ENCODE measurements around the gene GPHN.
"Not testable (repeated sequence)": the region's sequence is repeated elsewhere in the genome, so short reads cannot be mapped to it uniquely, and the experiment has no call there.

The GPHN gene

DNA sequence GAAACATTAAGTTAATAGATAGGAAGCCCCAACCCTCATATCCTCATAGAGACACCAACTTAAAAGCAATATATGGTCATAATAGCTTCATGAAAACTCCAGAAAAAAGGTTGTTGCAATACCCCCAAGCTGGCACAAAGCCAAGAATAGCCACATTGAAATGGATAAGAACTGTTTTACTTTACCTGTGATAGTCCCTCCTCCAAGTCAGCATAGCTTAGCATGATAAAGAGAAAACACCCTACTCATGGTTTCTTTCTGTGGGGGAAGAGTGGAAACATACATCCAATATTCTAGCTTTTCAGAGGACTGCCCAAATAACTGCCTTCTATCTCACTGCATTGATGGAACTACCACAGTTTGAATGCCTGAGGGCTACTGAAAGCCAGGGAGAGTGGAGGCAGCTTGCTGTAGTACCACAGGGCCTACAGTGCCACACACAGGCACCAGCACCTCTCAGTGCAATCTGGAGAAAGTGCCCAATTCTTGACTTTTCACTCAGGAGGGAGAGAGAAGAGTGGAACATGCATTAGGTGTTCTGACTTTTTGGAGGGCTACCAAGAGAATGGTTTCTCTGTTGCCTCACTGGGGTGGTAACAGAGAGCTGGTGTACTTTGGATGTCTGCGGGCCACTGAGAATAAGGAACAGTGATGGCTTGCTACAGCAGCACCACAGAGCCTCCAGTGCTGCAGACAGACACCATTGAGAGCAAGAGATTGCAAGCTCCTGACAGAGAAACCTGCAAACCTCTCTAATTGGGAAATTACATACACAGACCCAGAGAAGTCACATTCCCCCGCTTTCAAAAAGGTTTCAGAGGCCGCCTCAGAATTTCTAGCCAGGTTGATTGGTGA, 524.2 kb downstream of the GPHN start:
- no peak for DNase-seq (ENCODE audit: low read depth, low spot score)

DNA sequence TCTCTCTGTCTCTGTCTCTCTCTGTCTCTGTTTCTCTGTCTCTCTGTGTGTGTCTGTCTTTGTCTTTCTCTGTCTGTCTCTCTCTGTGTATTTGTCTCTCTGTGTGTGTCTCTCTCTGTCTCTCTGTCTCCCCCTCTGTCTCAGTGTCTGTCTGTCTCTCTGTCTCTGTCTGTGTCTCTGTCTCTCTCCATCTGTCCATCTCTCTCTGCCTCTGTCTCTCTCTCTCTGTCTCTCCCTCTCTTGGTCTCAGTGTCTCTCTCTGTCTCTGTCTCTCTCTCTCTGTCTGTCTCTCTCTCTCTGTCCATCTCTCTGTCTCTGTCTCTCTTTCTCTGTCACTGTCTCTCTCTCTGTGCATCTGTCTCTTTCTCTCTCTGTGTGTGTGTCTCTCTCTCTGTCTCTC, 537.5 kb downstream of the GPHN start:
- no peak for DNase-seq (ENCODE audit: low read depth, low spot score)

DNA sequence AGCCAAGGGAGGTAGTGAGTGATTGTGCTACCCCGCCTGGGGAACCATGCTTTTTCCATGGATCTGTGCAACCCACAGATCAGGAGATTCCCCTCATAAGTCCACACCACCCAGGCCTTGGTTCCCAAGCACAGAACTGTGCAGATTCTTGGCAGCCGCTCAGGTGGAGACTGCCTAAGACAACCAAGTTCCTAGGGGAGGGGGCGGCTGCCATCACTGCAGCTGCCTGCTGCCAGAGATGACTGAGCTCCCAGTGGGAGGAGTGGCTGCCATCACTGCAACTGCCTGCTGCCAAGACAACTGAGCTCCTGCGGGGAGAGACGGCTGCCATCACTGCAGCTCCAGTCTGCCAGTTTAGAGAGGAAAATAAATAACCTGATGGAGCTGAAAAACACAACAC, 542.9 kb downstream of the GPHN start:
- DNase-seq (ENCODE audit: low read depth, low spot score) = no peak

DNA sequence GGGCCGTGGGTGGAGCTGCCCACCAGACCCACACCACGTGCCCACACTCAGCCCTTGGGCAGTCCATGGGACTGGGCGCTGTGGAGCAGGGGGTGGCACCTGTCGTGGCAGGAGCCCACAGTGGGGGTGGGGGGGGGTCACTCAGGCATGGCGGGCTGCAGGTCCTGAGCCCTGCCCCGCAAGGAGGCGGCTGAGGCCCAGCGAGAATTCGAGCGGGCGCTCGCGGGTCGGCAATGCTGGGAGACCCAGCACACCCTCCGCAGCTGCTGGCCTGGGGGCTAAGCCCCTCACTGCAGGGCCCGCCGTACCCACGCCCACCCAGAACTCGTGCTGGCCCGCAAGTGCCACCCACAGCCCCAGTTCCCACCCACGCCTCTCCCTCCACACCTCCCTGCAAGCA, 548.7 kb downstream of the GPHN start:
- DNase-seq (ENCODE audit: low read depth, low spot score) = no peak

DNA sequence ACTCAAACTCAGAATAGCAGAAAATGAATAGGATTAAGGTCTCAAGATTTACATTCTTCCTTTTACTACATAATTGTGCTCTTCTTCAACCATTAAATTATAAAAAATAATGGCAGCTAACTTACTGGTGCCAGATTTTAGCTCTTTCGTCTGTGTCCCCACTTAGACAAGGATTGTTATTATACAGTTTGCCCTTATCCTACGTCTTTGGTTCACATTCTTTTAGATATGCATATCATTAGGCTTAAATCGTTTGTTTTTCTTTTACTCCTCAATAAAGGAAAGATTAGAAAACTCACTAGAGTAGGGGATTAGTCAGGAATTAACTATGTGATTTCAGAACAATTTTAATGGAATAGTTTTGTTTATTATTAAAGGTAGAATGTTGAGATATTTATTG, 551.6 kb downstream of the GPHN start:
- no peak for DNase-seq (ENCODE audit: low read depth, low spot score)

DNA sequence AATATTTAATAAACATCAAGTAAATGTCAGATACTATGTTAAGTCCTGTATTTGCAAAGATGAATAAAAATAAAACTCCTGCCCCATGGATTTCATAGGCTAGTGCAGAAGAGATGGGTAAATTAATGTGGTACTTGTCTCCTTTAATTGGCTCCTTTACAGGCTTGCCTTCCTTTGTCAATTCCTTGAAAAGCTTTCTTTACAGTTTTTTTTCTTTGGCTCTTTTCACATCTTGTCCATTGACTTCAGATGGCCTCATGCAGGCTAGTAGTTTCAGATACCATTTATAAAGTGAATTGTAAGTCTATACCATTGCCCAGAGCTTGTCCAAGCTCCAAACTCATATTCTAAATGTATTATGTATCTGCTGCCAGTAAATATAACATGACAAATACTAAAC, 552.6 kb downstream of the GPHN start:
- DNase-seq (ENCODE audit: low read depth, low spot score) = no peak

DNA sequence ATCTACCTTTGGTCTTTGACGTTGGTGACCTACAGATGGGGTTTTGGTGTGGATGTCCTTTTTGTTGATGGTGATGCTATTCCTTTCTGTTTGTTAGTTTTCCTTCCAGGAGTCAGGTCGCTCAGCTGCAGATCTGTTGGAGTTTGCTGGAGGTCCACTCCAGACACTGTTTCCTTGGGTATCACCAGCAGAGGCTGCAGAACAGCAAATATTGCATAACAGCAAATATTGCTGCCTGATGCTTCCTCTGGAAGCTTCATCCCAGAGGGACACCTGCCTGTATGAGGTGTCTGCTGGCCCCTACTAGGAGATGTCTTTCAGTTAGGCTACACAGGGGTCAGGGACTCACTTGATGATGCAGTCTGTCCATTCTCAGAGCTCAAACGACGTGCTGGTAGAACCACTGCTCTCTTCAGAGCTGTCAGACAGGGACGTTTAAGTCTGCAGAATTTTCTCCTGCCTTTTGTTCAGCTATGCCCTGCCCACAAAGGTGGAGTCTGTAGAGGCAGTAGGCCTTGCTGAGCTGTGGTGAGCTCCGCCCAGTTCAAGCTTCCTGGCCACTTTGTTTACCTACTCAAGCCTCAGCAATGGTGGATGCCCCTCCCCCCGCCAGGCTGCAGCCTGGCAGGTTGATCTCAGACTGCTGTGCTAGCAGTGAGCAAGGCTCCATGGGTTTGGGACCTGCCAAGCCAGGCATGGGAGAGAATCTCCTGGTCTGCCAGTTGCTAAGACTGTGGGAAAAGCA, 559.3 kb downstream of the GPHN start:
- DNase-seq (ENCODE audit: low read depth, low spot score) = not testable (repeated sequence)

DNA sequence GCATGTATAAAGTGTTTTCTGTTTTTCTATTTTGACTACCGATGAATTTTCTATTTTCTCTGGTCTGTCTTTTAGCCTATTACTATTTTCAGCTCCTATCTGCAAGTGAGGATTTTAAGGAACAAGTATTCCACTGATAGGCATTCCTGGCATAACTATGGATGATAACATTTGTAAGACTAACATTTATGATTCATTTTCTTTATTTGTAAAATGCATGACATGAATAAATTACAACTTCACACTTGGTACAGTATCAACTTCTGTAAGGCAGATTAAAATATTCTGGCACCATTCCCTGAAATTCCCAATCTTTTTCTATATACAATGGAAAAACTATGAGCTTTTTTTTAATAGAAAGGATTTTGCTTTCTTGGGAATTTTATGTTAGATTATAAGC, 560.3 kb downstream of the GPHN start:
- DNase-seq (ENCODE audit: low read depth, low spot score) = no peak

DNA sequence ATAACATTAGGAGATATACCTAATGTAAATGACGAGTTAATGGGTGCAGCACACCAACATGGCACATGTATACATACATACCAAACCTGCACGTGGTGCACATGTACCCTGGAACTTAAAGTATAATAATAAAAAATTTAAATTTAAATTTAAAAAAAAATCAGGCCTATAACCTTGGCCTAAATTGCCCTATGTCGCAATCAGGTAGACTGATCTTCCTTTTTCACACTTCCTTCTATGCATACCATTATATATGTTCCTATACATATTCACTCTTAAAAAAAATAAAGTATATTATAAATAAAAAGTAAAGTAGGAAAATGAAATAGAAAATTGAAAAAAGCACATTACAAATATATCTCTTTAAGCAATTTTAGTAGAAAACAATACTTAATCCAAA, 563.6 kb downstream of the GPHN start:
- no peak for DNase-seq (ENCODE audit: low read depth, low spot score)

DNA sequence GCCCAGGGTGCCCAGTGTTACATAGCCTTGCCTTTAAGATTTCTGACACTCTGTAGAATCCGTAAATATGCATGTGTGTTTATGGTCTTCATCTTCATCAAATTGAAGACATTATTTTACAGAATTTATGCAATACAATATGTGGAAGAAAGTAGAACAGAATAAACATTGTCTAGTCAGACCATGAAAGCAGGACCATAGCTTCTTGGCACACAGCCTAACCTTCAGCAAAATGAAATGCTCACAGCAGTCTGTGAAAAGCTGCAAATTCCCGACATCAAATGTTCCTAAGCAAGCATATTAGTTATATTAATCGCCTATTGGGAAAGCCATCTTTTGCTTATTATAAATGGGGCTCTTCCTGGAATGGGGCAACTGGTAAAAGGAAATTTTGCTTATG, 570.0 kb downstream of the GPHN start:
- DNase-seq (ENCODE audit: low read depth, low spot score) = no peak

DNA sequence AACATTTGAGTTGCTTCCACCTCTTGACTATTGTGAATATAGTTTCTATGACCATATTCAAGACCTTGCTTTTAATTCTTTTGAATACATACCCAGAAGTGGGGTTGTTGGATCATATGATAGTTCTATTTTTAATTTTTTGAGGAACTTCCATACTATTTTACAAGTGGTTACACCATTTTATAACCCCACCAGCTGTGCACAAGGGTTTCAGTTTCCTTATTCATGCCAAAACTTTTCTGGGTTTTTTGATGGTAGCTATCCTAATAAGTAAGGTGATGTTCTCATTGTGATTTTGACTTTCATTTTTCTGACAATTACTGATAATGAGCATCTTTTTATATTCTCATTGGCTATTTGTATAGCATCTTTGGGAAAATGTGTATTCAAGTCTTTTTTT, 571.9 kb downstream of the GPHN start:
- no peak for DNase-seq (ENCODE audit: low read depth, low spot score)

DNA sequence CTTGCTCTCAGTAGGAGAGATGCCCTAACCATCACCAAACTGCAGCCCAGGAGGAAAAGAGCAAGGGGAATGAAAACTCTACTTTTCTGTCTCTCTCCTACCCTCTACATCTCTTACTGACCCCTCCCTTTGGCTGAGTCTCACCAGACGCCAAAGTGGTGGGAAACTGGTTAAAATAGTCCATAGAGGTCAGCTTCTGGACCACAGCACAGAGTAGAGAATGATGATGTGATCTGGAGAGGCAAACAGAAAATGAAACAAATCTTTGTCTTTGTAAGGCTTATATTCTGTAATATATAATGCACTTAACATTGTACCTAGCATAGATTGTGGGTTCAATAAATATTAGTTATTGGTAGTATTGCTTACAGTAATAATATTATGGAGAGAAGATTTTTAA, 600.3 kb downstream of the GPHN start:
- no peak for DNase-seq (ENCODE audit: low read depth, low spot score)

DNA sequence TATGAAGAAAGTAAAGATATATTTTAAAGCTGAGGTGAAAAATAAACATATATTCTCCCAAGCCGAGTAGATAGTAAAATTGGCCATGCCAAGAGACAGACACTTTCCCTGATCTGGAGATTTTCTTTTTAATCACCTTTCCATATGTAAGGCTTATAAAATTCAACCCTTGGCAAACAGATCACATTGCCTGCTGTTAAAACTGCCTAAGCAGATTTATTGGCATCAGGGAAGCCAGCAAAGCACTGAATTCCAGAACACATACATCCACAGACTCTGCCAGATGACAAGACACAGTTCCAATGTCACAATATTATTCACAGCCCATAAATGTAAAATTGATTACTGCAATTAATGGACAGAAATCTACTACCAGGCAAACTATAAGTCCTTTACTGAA, 603.1 kb downstream of the GPHN start:
- no peak for DNase-seq (ENCODE audit: low read depth, low spot score)

DNA sequence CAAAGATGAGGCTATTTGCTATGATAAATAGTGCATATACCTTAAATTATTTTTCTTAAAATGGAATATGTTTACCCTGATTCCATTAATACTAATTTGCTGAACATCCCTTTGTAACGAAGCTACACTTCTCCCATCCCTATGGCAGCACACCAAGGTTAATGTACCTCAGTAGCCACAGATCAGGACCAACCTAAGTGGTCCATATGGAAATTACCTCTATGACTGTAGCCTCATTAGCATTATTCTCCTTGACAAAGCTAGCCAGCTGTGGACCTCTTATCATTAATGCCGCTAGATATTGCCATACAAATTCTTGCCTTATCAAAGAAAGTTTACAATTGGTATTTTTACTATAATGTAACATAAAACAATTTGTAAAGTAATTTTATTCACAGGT, 604.4 kb downstream of the GPHN start:
- no peak for DNase-seq (ENCODE audit: low read depth, low spot score)

DNA sequence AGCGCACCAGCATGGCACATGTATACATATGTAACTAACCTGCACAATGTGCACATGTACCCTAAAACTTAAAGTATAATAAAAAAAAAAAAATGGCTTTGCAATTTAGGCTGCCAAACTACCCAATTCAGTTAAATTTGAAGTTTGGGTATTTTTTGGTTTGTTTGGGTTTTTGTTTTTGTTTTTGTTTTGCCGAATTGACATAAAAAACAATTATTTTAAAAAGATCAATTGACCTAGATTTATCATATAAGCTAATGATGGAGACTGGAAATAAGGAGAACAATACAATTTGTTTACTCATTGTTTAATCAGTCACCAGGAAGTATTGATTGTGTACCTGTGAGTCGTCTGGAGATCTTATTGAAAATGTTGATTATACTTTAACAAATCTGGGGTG, 619.2 kb downstream of the GPHN start:
- DNase-seq (ENCODE audit: low read depth, low spot score) = no peak

DNA sequence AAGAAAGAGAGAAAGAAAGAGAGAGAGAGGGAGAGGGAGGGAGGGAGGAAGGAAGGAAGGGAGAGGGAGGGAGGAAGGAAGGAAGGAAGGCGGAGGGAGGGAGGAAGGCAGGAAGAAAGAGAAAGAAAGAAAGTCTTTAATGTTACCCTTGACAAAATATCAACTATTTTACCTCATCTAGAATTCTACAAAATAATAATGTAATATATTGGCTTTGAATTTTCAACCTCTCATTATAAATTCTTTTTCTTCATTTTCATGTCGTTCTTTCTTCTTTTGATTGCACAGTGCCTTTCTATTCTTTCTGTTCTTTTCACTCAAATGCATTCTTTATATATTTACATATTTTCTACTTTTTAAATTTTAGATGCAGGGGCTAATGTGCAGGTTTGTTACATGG, 621.8 kb downstream of the GPHN start:
- no peak for DNase-seq (ENCODE audit: low read depth, low spot score)

DNA sequence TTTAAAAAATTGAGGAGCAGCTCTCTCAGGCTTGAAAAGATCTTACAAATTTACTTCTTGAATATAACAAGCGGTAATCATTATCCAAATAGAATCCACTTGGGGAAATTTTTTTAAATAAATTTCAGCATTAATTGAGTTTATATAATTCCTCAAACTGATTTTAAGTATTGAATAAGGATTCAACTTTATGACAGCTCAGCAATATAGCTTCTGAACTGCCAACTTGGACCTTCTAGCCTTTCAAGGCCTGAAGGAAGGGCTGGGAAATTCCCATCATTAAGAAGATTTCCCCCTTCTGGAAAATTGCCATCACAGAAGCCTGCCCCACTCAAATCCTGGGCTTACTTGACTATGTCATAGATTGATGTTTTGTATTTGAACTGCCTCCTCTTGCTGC, 623.7 kb downstream of the GPHN start:
- no peak for DNase-seq (ENCODE audit: low read depth, low spot score)

DNA sequence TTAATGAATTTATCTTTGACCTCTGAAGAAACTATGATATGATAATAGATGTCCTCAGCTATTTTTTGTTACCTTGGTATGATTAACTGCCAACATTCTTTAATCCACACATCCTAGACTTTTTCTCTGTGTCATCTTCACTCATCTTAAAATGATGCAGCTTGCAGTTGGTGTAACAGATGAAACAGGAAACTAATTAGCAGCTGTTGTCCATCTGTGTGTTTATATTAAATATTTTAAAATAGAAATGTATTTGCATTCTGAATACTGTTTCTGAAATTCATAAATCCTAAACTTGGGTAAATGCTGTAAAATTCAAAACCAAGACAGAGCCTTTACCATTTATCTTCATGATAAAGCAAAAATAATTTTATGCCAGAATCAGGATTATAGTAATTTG, 625.2 kb downstream of the GPHN start:
- DNase-seq (ENCODE audit: low read depth, low spot score) = no peak

DNA sequence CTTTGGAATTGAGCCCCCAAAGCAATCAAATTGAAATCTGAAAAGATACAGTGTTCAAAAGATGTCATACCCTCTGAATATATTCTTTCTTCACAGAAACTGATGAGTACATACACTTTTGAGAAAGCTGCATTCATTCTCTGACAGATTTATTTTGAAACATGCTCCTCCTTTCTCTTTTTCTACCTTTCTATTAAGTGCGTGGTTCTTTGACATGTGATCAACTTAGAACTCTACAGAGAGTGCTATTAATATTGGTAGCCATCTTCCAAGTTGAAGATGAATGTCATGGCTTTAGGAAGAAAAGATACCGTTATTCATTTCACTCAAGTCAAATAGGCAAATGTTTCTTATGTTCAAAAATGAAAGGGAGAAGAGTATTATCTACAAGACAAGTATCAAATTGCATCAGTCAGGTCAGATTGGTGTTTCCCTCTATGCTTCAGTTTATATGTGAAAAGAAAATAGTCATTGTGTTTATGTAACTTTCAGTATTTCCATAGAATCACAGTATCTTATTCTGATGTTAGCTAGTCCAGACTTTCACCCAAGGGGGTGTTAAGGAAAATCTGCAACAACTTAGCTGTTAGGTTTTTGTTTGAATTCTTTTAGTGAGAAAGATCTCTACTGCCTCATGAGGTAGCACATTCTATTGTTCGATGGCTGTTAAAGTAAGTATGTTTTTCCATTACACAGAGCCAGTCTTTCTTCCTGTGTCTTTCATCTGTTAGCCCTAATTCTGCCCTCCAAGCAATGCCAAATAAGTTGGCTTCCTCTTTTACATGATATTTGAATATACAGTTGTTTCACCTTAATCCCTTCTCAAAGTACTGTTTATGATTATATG, 625.9 kb downstream of the GPHN start:
- DNase-seq (ENCODE audit: low read depth, low spot score) = no peak

DNA sequence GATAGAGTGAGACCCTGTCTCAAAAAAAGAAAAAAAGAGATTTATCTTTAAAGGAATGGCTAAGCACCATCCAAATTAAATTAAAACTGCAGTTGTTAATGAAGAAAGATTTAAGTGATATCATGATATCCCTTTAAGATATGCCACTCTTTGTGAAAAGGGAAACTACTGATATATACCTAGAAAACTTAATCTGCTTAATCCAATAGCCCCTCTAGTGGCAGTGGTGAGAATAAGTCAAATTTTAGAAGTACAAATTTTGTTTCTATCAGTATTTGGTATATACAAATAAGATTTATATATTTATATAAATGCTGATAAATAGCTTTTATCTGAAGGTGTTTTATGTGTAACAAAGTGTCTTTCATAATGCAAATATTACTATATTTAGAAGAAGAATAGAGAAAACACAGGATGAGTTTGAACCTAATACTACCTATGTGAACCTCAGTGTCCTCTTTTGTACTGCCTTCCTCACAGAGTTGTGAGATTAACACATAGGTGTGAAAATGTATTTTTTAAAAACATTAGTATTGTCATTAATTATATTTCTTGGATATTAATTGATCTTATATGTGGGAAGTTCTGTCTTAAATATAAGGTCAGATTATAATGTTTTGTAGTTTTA, 629.9 kb downstream of the GPHN start:
- DNase-seq (ENCODE audit: low read depth, low spot score) = no peak

DNA sequence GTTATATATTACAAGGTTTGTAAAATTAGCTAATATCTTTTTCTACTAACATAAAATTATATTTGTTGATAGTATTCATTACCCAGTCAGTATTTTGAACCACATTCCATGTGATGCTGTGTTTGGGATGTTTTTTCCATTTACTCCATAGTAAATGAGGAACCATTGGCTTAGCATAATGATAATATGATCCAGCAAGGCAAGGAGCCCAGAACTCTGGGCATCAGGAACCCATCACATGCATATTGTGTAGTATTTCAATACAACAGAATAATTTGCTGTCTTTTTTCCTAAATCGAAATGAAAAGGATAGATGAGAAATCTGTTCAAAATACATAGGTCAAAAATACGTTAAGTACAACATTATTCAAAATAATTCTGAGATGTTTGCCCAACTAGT, 632.6 kb downstream of the GPHN start:
- no peak for DNase-seq (ENCODE audit: low read depth, low spot score)
